T-helper 17 cell (primary cell): ENCODE data around the gene RAB3A. TPM values are rescaled to one million over a fixed set of nuclear protein-coding genes. Genes with fewer than 3 reads are reported as not detected.
A peak's percentile ranks its signal among the peaks of the same experiment; 100 is the strongest.

ENCODE experiments used
- ATAC-seq: fragments of 150-1000 bp; cut with Tn5 transposase; 2 replicates; pipeline ENCODE4 v1.10.0; 2021; ENCODE audit warnings: mild to moderate bottlenecking, moderate library complexity
- DNase-seq, 3 donors: peaks; one replicate each; pipeline versions ENCODE4 v3.0.0 to v3.0.0-alpha.2; 2020 to 2021
- H3K9me3 ChIP-seq: one replicate; pipeline ENCODE4 v1.7.0; 2013; ENCODE audit warnings: low read length, mild to moderate bottlenecking; ENCODE audit not compliant: control insufficient read depth, poor library complexity, severe bottlenecking
- H3K27ac Mint-ChIP-seq: one replicate; pipeline ENCODE4 v1.8.0; 2022; ENCODE audit warnings: mild to moderate bottlenecking, moderate library complexity, mixed read lengths
- H3K27me3 Mint-ChIP-seq: one replicate; pipeline ENCODE4 v1.8.0; 2022; ENCODE audit warnings: mixed read lengths
- H3K36me3 Mint-ChIP-seq: one replicate; pipeline ENCODE4 v1.8.0; 2022; ENCODE audit warnings: low read depth, mixed read lengths
- H3K4me1 Mint-ChIP-seq: one replicate; pipeline ENCODE4 v1.8.0; 2022; ENCODE audit warnings: mild to moderate bottlenecking, mixed read lengths
- H3K4me3 Mint-ChIP-seq: one replicate; pipeline ENCODE4 v1.8.0; 2022; ENCODE audit warnings: mild to moderate bottlenecking, moderate library complexity, mixed read lengths
- total RNA-seq, 4 donors: library from RNA in 2 of 4; stranded (reverse) in 2 of 4; gene quantifications; one replicate each; pipeline ENCODE4 v1.2.3 and lab custom pipeline; 2022 to 2026

The RAB3A gene
- total RNA-seq, 2 donors from 2014 or later, result 7.4 to 15.3 TPM

GRCh38 chr19:18179957-18180356 is 23.9 kb downstream of the RAB3A start:
- H3K9me3 ChIP-seq, result no peaks in the 10 kb centered on the region
- no peak overlapping the region for H3K27ac Mint-ChIP-seq
- ATAC-seq (no peak), DNase-seq (no peak)
- no peak overlapping the region for H3K4me3 Mint-ChIP-seq
- peaks cover 2% of the 10 kb centered on the region for H3K4me1 Mint-ChIP-seq
- no peaks in the 10 kb centered on the region for H3K27me3 Mint-ChIP-seq
- no peaks in the 10 kb centered on the region for H3K36me3 Mint-ChIP-seq

- Mint-ChIP-seq H3K4me1 (peaks cover 15% of the 10 kb centered on the region), H3K4me3 (no peak overlapping the region)
- DNase-seq, result no peak
These were observed 27.2 kb downstream of the RAB3A start for GRCh38 chr19:18176367-18177310.

GRCh38 chr19:18174983-18175382 is 28.9 kb downstream of the RAB3A start:
- Mint-ChIP-seq H3K4me1 (peaks cover 18% of the 10 kb centered on the region), H3K27me3 (no peaks in the 10 kb centered on the region), H3K27ac (no peak overlapping the region), H3K4me3 (peak overlapping the region; percentile 36), H3K36me3 (no peaks in the 10 kb centered on the region)
- ATAC-seq (no peak), DNase-seq (no peak)
- H3K9me3 ChIP-seq, result no peaks in the 10 kb centered on the region

More at GRCh38 chr19:18176367-18177310, 27.2 kb downstream of the RAB3A start:
- Mint-ChIP-seq H3K27ac (no peak overlapping the region), H3K36me3 (no peaks in the 10 kb centered on the region), H3K27me3 (no peaks in the 10 kb centered on the region)
- ATAC-seq, result no peak
- H3K9me3 ChIP-seq, result no peaks in the 10 kb centered on the region

GRCh38 chr19:18173572-18174288 is 30.1 kb downstream of the RAB3A start, which contains the start of gene IFI30:
Gene IFI30 (plus strand): TSS chr19:18173813. CDS start chr19:18173842, 29 bp downstream.
- H3K9me3 ChIP-seq, result no peaks in the 10 kb centered on the region
- peak in 2 of 3 donors; percentile 44 to 52 for DNase-seq
- Mint-ChIP-seq H3K4me1 (peaks cover 18% of the 10 kb centered on the region), H3K4me3 (peak within 1 kb of the TSS; percentile 92), H3K27ac (peak within 1 kb of the TSS; percentile 43), H3K36me3 (no peaks in the 10 kb centered on the region), H3K27me3 (no peaks in the 10 kb centered on the region)
- ATAC-seq, result peak; percentile 78

GRCh38 chr19:18173054-18173571 is 30.7 kb downstream of the RAB3A start:
- DNase-seq (no peak), ATAC-seq (peak; percentile 13)
- H3K36me3 Mint-ChIP-seq, result no peaks in the 10 kb centered on the region
- H3K27ac Mint-ChIP-seq, result peak overlapping the region; percentile 43
- H3K9me3 ChIP-seq, result no peaks in the 10 kb centered on the region
- peaks cover 20% of the 10 kb centered on the region for H3K4me1 Mint-ChIP-seq
- H3K27me3 Mint-ChIP-seq, result no peaks in the 10 kb centered on the region
- H3K4me3 Mint-ChIP-seq, result peak overlapping the region; percentile 92

- Mint-ChIP-seq H3K36me3 (no peaks in the 10 kb centered on the region), H3K4me3 (peak overlapping the region; percentile 50)
These were observed 31.4 kb downstream of the RAB3A start for GRCh38 chr19:18172331-18173053.

GRCh38 chr19:18171605-18172327 is 32.1 kb downstream of the RAB3A start:
- Mint-ChIP-seq H3K36me3 (no peaks in the 10 kb centered on the region), H3K4me3 (no peak overlapping the region), H3K27me3 (no peaks in the 10 kb centered on the region), H3K4me1 (peaks cover 21% of the 10 kb centered on the region), H3K27ac (peak overlapping the region; percentile 37)
- H3K9me3 ChIP-seq, result no peaks in the 10 kb centered on the region
- DNase-seq, result no peak
- no peak for ATAC-seq

More at GRCh38 chr19:18172331-18173053, 31.4 kb downstream of the RAB3A start:
- DNase-seq (no peak), ATAC-seq (no peak)
- Mint-ChIP-seq H3K4me1 (peaks cover 21% of the 10 kb centered on the region), H3K27me3 (no peaks in the 10 kb centered on the region), H3K27ac (peak overlapping the region; percentile 43)
- H3K9me3 ChIP-seq, result no peaks in the 10 kb centered on the region

- DNase-seq (no peak), ATAC-seq (no peak)
- no peaks in the 10 kb centered on the region for H3K9me3 ChIP-seq
- peak overlapping the region; percentile 37 for H3K27ac Mint-ChIP-seq
- H3K27me3 Mint-ChIP-seq, result no peaks in the 10 kb centered on the region
- H3K36me3 Mint-ChIP-seq, result peaks cover 2% of the 10 kb centered on the region
- H3K4me1 Mint-ChIP-seq, result peaks cover 21% of the 10 kb centered on the region
- no peak overlapping the region for H3K4me3 Mint-ChIP-seq
These were observed 33.1 kb downstream of the RAB3A start for GRCh38 chr19:18170714-18171255.

GRCh38 chr19:18168673-18169381 is 35.0 kb downstream of the RAB3A start:
- H3K27me3 Mint-ChIP-seq, result no peaks in the 10 kb centered on the region
- no peaks in the 10 kb centered on the region for H3K9me3 ChIP-seq
- peaks cover 10% of the 10 kb centered on the region for H3K4me1 Mint-ChIP-seq
- DNase-seq (no peak), ATAC-seq (no peak)
- H3K4me3 Mint-ChIP-seq, result no peak overlapping the region
- H3K27ac Mint-ChIP-seq, result no peak overlapping the region
- peaks cover 3% of the 10 kb centered on the region for H3K36me3 Mint-ChIP-seq

- DNase-seq (peak; percentile 33 to 49 (median 34)), ATAC-seq (peak; percentile 81)
- Mint-ChIP-seq H3K27me3 (no peaks in the 10 kb centered on the region), H3K4me1 (peaks cover 6% of the 10 kb centered on the region), H3K36me3 (peaks cover 3% of the 10 kb centered on the region), H3K27ac (no peak overlapping the region), H3K4me3 (no peak overlapping the region)
- no peaks in the 10 kb centered on the region for H3K9me3 ChIP-seq
These were observed 35.7 kb downstream of the RAB3A start for GRCh38 chr19:18167975-18168645.

- DNase-seq (no peak), ATAC-seq (no peak)
- no peak overlapping the region for H3K27ac Mint-ChIP-seq
- H3K36me3 Mint-ChIP-seq, result peaks cover 3% of the 10 kb centered on the region
- peaks cover 6% of the 10 kb centered on the region for H3K4me1 Mint-ChIP-seq
- no peaks in the 10 kb centered on the region for H3K27me3 Mint-ChIP-seq
- no peak overlapping the region for H3K4me3 Mint-ChIP-seq
- H3K9me3 ChIP-seq, result no peaks in the 10 kb centered on the region
These were observed 36.8 kb downstream of the RAB3A start for GRCh38 chr19:18167011-18167410.
